T follicular helper cell (primary cell): ENCODE measurements around the gene MCM9.
A peak's percentile ranks its signal among the peaks of the same experiment; 100 is the strongest.
"Not testable (repeated sequence)": the region's sequence is repeated elsewhere in the genome, so short reads cannot be mapped to it uniquely, and the experiment has no call there.

ENCODE experiments used
- DNase-seq: peaks from one replicate; pipeline ENCODE4 v3.0.0-alpha.2; 2020; ENCODE audit warnings: low read depth

Gene MCM9

GRCh38 chr6:118893807-118894424 lies 41.0 kb downstream of the MCM9 start, which contains the start of gene ASF1A:
TSS of gene ASF1A (plus strand) at chr6:118894152. CDS start at chr6:118894414, 262 bp downstream.
- peak; percentile 92 for DNase-seq

DNA sequence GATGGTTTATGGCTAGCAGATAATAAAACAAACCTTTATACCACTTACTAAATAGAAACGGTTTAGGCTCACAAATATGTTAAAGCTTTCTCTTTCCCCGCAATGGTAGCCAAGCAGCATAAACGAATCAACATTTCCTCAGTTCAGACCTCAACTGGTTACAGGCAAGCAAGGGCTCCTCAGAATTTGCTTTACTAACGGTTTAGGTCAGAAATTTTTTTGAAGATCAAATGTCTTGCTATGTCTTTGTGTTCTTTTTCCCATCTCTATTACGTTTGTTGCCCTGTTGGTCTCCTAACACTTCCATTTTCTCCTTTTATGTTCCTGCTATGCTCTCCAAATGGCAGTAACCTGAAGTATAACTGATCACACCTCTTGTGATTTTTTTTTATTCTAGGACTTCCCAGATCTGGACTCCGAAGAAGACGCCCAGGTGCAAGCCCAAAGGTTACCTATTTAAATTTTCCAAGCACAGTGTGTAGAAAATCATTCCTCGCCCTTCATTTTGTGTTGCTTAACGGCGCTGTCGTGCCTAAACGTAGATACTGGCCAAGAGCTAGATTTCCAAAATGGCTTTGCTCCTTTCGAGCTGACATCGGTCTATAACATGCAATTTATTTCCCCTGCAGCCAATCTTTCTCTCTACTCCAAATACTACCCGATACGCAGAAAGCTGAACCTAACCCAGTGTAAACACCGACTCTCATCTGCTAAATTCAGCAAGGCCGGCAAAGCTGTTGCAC lies 41.7 kb downstream of the MCM9 start:
- DNase-seq, result peak; percentile 38

- DNase-seq, result no peak
These were observed 42.5 kb downstream of the MCM9 start for GRCh38 chr6:118892355-118892991.

DNA sequence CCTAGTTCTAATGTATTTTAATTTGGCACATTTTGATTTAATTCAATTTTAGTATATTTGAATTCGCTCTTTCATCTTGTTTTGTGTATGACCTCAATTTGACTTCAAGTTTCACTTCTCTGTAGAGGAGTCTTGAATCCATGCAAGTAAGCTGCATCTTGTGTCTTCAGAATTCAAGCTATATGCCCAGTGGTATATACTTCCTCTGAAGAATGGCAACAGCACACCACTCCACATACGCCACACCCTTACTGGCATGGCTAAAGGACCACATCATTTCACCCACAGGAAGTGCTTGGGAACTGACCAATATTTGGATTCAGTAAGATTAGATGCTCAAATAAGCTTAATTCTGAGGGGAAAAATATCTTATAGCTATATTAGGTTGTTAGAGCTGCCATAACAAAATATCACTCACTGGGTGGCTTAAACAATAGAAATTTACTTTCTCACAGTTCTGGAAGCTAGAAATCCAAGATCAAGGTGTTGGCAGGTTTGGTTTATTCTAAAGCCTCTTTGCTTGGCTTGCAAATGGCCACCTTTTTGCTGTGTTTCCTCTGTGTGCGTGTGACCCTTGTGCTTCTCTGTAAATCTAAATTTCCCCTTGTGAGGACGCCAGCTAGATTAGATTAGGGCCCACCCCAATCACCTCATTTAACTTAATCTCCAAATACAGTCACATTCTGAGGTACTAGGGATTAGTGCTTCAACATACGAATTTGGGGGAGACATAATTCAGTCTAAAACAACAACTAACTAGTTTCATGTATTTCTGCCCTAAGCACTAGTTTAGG lies 43.8 kb downstream of the MCM9 start:
- DNase-seq, result no peak

DNA sequence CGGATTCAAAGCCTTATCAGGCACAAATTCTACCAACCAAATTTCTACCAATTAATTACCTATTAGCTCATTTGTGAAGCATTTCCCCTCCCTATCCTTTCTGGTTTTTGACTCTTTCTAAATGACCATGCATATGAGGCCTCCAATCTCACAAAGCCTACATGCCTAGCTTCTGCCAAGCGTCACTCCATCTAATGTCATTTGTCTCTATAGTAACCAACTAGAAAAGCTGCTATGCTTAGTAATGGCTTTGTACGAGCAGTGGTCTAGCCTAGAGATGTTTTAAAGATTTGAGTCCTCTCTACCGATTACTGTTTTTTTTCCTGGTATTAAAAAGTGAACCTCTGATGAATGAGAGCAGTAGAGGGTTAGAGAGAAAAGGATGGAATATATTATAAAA lies 45.8 kb downstream of the MCM9 start:
- DNase-seq, result no peak

- DNase-seq, result no peak
These were observed 48.3 kb downstream of the MCM9 start for GRCh38 chr6:118886641-118887040.

GRCh38 chr6:118882314-118882905 lies 52.5 kb downstream of the MCM9 start:
- DNase-seq, result no peak

GRCh38 chr6:118881440-118882313 lies 53.3 kb downstream of the MCM9 start:
- DNase-seq, result no peak

- DNase-seq, result no peak
These were observed 57.2 kb downstream of the MCM9 start for GRCh38 chr6:118877806-118878205.

GRCh38 chr6:118876814-118877213 lies 58.1 kb downstream of the MCM9 start:
- no peak for DNase-seq

DNA sequence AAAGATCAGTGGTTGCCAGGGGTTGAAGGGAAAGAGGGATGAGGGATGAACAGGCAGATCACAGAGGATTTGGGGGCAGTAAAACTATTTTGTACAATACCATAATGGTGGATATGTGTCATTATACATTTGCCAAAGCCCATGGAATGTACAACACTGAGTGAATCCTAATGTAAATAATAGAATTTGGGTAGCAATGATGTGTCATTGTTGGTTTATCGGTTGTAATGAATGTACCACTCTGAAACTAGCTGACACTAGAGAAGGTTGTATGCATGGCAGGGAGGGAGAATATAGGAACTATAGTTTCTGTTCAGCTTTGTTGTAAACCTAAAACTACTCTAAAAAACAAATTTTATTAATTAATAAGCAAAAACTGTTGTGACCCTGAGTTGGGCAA lies 58.8 kb downstream of the MCM9 start:
- no peak for DNase-seq

- DNase-seq, result no peak
These were observed 59.3 kb downstream of the MCM9 start for GRCh38 chr6:118875672-118876071.

- DNase-seq, result no peak
These were observed 61.7 kb downstream of the MCM9 start for GRCh38 chr6:118873239-118873638.

- DNase-seq, result no peak
These were observed 62.2 kb downstream of the MCM9 start for GRCh38 chr6:118872726-118873125.

DNA sequence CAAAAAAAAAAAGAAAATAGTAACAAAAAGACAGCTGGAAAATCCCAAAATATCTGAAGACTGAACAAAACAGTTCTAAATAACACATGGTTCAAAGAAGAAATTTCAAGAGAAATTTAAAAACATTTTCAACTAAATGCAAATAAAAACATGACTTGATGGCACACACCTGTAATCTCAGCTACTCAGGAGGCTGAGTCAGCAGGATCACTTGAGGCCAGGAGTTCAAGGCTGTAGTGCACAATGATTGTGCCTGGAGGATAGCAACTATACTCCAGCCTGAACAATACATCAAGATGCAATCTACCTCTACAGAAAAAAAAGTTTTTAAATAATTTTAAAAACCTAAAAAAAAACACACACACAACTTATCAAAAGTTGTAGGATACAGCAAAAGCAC lies 62.6 kb downstream of the MCM9 start:
- no peak for DNase-seq

- no peak for DNase-seq
These were observed 63.6 kb downstream of the MCM9 start for GRCh38 chr6:118871331-118871730.

DNA sequence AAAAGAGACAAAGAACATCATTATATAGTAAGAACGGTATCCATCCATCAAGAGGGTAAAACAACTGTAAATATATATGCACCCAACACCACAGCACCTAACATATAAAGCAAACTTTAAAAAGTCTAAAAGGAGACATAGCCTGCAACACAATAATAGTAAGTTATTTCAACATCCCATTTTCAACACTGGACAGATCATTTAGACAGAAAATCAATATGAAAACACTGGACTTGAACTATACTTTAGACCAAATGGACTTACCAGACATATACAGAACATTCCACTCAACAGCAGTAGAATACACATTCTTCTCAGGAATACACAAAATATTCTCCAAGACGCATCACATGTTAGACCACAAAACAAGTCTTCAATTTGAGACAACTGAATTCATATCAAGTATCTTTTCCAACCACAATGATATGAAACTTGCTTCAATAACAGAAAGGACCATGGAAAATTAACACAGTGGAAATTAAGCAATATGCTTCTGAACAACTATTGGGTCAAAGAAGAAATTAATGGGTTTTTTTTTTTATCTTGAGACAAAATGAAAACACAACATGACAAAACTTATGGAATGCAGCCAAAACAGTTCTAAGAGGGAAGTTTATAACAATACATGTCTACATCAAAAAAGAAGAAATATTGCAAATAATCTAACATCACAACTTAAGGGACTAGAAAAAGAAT lies 64.9 kb downstream of the MCM9 start:
- DNase-seq, result no peak

DNA sequence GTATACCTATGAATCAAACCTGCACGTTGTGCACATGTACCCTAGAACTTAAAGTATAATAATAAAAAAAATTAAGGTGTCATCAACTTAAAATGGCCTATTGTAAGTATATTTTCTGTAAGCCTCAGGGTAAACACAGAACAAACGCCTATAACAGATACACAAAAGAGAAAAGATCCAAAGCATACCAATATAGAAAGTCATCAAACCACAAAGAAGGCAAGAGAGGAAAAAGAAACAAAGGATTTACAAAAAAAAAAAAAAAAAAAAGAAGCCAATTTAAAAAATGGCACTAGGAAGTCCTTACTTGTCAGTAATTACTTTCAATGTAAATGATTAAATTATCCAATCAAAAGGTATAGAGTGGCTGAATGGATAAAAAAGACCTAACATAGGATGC lies 65.6 kb downstream of the MCM9 start:
- no peak for DNase-seq

DNA sequence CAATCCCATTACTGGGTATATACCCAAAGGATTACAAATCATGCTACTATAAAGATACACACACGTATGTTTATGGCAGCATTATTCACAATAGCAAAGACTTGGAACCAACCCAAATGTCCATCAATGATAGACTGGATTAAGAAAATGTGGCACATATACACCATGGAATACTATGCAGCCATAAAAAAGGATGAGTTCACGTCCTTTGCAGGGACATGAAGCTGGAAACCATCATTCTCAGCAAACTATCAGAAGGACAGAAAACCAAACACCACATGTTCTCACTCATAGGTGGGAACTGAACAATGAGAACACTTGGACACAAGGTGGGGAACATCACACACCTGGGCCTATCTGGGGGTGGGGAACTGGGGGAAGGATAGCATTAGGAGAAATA lies 66.1 kb downstream of the MCM9 start:
- not testable (repeated sequence) for DNase-seq

- DNase-seq, result no peak
These were observed 67.8 kb downstream of the MCM9 start for GRCh38 chr6:118867181-118867580.

- DNase-seq, result no peak
These were observed 69.9 kb downstream of the MCM9 start for GRCh38 chr6:118865100-118865391.
